ENCODE measurements around the gene SNX5. TPM values are rescaled to one million over a fixed set of nuclear protein-coding genes. Genes with fewer than 3 reads are reported as not detected.

SNX5 gene
- total and polyA plus RNA-seq, 2 of the 8 experiments (the other 6 are each of a cell fraction or from before 2014, with no cell fraction given), result 155 to 194 TPM

GRCh38 chr20:17936761-17937732 lies 31.5 kb downstream of the SNX5 start (continued):
- TF ChIP-seq, protein P1, sequence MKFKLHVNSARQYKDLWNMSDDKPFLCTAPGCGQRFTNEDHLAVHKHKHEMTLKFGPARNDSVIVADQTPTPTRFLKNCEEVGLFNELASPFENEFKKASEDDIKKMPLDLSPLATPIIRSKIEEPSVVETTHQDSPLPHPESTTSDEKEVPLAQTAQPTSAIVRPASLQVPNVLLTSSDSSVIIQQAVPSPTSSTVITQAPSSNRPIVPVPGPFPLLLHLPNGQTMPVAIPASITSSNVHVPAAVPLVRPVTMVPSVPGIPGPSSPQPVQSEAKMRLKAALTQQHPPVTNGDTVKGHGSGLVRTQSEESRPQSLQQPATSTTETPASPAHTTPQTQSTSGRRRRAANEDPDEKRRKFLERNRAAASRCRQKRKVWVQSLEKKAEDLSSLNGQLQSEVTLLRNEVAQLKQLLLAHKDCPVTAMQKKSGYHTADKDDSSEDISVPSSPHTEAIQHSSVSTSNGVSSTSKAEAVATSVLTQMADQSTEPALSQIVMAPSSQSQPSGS (IDR thresholded peaks at IDR 0.05; ENCODE audit: low read length), result no peak
- TF ChIP-seq USF2 (IDR thresholded peaks at IDR 0.05; ENCODE audit: low read length), result no peak
